H54 (cell line): ENCODE results near the gene ACER3.
"Not testable (repeated sequence)": the region's sequence is repeated elsewhere in the genome, so short reads cannot be mapped to it uniquely, and the experiment has no call there.

Source experiments
- DNase-seq: peaks from one replicate; pipeline ENCODE4 v3.0.0; 2011; ENCODE audit warnings: low spot score, mixed read lengths; ENCODE audit not compliant: insufficient read length
- FAIRE-seq: peaks from 3 replicates; lab custom pipeline; 2011; peaks lifted over from hg19 to GRCh38; lab: Jason Lieb, UNC
- POLR2A ChIP-seq: IDR thresholded peaks from 2 replicates; pipeline ENCODE4 v1.6.1; 2011; ENCODE audit warnings: low read depth, mild to moderate bottlenecking, low read length

The ACER3 gene

DNA sequence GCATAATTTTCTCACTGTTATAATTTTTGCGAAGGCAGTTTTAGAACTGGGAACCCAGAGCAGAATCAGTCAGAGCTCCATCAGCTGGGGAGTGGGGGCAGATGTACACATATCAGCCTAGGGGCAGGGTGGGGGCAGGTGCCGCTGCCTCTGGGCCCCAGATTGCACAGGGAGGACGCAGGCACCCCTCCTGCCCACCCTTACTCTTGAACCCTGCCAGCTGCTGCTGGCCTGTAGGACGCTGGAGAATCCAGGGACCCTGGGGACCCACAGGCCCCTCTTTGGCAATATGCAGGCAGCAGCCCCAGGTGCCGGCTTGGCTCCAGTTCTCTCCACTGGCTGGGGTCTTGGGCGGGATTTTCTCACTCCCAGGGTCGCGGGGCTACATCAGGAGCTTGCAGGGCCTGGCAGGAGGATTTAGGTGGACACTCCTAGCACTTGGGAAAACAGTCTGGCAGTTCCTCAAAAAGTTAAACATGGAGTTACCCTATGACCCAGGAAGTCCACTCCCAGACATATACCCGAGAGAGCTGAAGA, 197.3 kb downstream of the ACER3 start:
- DNase-seq (no peak), FAIRE-seq (no peak)
- no peak for TF ChIP-seq POLR2A

DNA sequence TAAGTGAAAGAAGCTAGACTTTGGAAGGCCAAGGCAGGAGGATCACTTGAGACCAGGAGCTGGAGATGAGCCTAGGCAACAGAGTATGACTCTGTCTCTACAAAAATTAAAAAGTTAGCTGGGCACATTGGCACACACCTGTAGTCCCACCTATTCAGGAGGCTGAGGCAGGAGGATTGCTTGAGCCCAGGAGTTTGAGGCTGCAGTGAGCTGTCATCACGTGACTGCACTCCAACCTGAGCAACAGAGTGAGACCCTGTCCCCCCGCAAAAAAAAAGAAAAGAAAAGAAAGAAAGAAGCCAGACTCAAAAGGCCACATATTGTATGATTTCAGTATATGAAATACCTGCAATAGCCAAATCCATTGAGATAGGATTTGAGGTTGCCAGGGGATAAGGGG, 198.2 kb downstream of the ACER3 start:
- DNase-seq (no peak), FAIRE-seq (no peak)
- TF ChIP-seq POLR2A = no peak

GRCh38 chr11:77059806-77060205, 199.1 kb downstream of the ACER3 start:
- no peak for TF ChIP-seq POLR2A

DNA sequence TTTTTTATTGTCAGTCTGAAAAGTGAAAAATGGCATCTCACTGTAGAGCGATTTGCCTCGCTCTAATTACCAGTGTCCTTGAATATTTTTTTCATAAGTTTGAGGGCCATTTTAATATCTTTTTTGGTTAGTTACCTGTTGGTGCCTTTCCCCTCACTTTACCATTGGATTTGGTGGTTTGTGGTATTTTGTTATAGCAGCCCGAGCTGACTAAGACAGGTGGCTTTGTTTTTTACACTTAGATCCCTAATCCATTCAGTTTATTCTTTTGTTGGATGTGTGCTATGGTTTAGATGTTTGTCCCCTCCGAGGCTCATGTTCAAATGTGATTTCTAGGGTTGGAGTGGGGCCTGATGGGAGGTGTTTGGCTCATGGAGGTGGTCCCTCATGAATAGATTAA, 199.5 kb downstream of the ACER3 start:
- TF ChIP-seq POLR2A = no peak
- FAIRE-seq (no peak), DNase-seq (no peak)

More at GRCh38 chr11:77059806-77060205, 199.1 kb downstream of the ACER3 start:
- FAIRE-seq = no peak
- DNase-seq = no peak

- DNase-seq, FAIRE-seq: not testable (repeated sequence)
These were observed 200.5 kb downstream of the ACER3 start for GRCh38 chr11:77061258-77061657.

DNA sequence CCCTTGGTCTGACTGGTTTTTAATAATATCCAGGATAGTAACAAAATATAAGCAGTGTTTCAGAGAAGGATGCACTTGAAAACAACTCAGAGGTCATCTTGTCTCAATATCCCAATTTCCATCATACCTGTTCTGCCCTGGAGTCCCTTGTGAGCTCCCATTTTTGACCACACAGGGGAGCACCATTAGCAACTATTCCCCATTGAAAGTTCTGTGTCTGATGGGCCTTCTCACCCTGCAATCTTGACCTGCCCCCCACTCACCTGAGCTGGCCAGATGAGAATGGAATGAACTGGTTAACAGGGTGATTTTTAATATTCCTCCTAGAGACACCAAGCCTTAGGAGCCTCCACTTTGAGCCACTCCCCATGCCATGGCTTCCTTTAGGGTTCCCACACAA, 202.2 kb downstream of the ACER3 start:
- no peak for DNase-seq
- TF ChIP-seq POLR2A = no peak
- no peak for FAIRE-seq

- TF ChIP-seq POLR2A = no peak
- FAIRE-seq (no peak), DNase-seq (no peak)
These were observed 202.7 kb downstream of the ACER3 start for GRCh38 chr11:77063407-77063806.

GRCh38 chr11:77063861-77064260, 203.1 kb downstream of the ACER3 start:
- FAIRE-seq (no peak), DNase-seq (no peak)
- TF ChIP-seq POLR2A = no peak

DNA sequence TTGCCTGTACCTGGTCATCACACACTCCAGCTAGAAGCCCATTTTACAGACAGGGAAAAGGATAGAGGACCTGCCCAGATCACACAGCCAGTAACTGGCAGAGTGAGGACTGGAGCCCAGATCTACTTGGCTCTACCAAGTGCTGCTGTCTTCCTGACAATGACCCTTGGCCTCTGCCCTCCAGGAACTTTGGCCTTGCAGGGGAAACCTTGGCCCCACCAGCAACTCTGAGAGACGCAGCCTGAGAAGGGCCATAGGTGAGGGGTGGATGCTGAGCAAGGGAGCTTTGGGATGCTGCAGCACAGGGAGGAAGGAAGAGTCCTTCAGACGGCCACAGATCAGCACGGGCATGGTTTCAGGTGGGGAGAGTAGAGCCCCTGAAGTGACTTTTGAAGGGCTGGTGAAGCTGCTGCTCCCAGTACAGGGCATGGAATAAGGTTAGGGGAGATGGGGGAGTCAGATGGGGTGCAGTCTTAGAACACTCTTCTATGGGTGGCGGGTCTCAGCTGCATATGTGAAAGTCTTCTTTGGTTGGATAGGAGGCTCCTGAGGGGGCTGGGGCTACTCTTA, 204.0 kb downstream of the ACER3 start:
- DNase-seq (no peak), FAIRE-seq (no peak)
- no peak for TF ChIP-seq POLR2A

DNA sequence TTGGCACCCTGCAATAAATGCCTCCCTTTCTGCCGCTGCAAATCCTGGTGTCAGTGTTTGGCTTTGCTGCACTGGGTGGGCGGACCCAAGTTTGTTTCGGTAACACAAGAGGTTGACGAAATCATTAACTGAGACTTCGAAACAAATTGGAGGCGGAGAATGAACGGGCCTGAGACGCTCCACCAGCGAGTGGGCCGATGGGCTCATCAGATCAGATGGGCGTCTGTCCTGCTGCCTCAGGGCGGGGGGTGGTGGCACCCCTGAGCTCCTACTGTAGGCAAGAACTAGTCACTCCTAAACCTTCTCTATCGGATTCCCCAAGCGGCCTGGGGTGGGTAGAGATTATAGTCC, 205.1 kb downstream of the ACER3 start:
- DNase-seq (no peak), FAIRE-seq (no peak)
- TF ChIP-seq POLR2A = no peak

- FAIRE-seq = no peak
- DNase-seq = peak; percentile 87
- TF ChIP-seq POLR2A = peak; percentile 84
These were observed 205.7 kb downstream of the ACER3 start, which contains the start of gene CAPN5 for GRCh38 chr11:77066229-77067042. TSS of gene CAPN5 (plus strand) at chr11:77066971. CDS start at chr11:77084887, 17,916 bp downstream.

DNA sequence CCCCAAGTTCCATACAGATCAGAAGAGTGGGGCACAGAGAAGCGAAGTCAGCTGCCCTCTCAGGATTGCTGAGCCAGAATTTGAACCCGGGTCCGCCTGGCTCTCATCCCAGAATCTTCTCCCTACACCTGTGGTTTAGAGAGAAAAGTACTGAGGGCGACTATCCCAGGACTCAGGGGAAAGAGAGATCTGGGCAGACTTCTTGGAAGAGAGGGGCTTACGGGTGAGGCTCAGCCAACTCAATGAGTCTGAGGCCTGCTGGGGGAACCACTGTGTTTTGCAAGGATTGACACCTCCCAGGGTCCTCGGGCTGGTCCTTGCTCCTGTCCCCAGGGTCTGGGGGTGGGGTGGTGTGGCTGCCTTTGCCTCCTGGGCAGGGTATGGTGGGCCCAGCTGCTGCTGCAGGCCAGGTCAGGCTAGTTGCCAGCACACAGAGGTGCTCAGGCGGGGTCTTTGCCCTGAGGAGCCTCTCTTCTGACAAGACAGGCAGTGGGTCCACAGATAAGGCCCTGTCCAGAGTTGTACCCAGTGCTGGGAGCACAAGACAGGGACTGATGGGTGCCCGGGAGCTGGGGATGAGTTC, 207.2 kb downstream of the ACER3 start:
- FAIRE-seq (no peak), DNase-seq (no peak)
- no peak for TF ChIP-seq POLR2A

DNA sequence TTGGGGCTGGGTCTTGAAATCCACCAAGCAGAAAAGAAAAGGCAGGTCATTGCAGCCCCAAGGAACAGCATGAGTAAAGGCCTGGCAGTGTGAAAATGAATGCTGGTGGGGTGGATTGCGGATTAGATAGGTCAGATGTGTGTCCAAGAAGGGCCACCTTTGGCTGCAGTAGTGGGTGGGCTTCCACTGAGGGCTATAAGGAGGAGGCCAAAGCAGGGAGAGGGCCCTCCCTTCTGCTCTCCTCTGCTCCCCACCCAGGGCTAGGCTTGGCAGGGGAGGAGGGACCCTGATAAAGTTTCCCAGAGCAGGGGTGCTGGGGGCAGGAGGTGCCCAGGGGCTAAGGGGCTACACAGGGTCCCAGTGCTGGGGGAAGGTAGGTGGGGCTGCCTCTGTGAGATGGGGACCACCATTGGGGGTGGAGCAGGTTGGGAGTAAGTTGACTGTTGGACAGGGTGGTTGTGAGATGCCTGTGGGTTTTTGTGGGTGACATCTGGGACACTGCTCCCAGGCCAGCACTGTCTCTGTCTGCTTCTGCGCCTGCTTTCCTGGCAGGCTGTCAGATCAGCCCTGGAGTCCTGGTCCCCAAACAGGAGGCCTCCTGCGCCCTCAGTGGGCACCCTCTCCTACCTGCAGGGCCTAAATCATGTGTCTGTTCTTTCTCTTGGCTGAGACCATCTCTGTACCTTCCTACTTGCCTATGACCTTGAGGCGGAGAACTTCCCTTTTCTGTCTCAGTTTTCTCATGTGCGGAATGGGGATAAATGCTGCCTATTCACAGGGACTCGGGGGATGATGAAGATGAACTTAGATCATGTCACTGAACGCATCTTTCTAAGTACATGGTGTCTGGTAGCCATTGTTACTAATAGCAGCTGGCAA, 208.0 kb downstream of the ACER3 start:
- no peak for TF ChIP-seq POLR2A
- DNase-seq = no peak
- no peak for FAIRE-seq
